ENCODE results near the gene DLG2.

The DLG2 gene

GRCh38 chr11:84837402-84838069, 789.6 kb downstream of the DLG2 start:
- Mint-ChIP-seq H3K9me3 (no peaks in the 10 kb centered on the region), H3K36me3 (ENCODE audit: low read depth) (no peaks in the 10 kb centered on the region), H3K27me3 (ENCODE audit: low read depth) (no peaks in the 10 kb centered on the region)

GRCh38 chr11:84836371-84836770, 790.8 kb downstream of the DLG2 start:
- Mint-ChIP-seq H3K4me1 (peaks cover under 1% of the 10 kb centered on the region), H3K27ac (no peak overlapping the region), H3K4me3 (no peak overlapping the region), H3K27me3 (ENCODE audit: low read depth) (no peaks in the 10 kb centered on the region), H3K9me3 (no peaks in the 10 kb centered on the region), H3K36me3 (ENCODE audit: low read depth) (no peaks in the 10 kb centered on the region)
- TF ChIP-seq CTCF (IDR thresholded peaks at IDR 0.05; ENCODE audit: unreplicated experiment in 3 of 3), result no peak

More at GRCh38 chr11:84837402-84838069, 789.6 kb downstream of the DLG2 start:
- no peak overlapping the region for H3K4me3 Mint-ChIP-seq
- no peak for TF ChIP-seq CTCF (IDR thresholded peaks at IDR 0.05; ENCODE audit: unreplicated experiment in 3 of 3)
- H3K27ac Mint-ChIP-seq, result no peak overlapping the region
- no peaks in the 10 kb centered on the region for H3K4me1 Mint-ChIP-seq

GRCh38 chr11:84833488-84834088, 793.6 kb downstream of the DLG2 start:
- TF ChIP-seq CTCF (IDR thresholded peaks at IDR 0.05; ENCODE audit: unreplicated experiment in 3 of 3), result no peak
- H3K4me3 Mint-ChIP-seq, result no peak overlapping the region
- peaks cover 6% of the 10 kb centered on the region for H3K4me1 Mint-ChIP-seq
- H3K36me3 Mint-ChIP-seq (ENCODE audit: low read depth), result no peaks in the 10 kb centered on the region
- no peaks in the 10 kb centered on the region for H3K27me3 Mint-ChIP-seq (ENCODE audit: low read depth)
- H3K27ac Mint-ChIP-seq, result peak overlapping the region in 2 of 3 experiments; percentile 5 to 16
- H3K9me3 Mint-ChIP-seq, result no peaks in the 10 kb centered on the region

- no peaks in the 10 kb centered on the region for H3K27me3 Mint-ChIP-seq (ENCODE audit: low read depth)
- no peaks in the 10 kb centered on the region for H3K9me3 Mint-ChIP-seq
- H3K4me1 Mint-ChIP-seq, result peaks cover 12% of the 10 kb centered on the region
- no peak for TF ChIP-seq CTCF (IDR thresholded peaks at IDR 0.05; ENCODE audit: unreplicated experiment in 3 of 3)
- H3K27ac Mint-ChIP-seq, result peak overlapping the region in 2 of 3 experiments; percentile 4 to 88
- no peak overlapping the region for H3K4me3 Mint-ChIP-seq
- no peaks in the 10 kb centered on the region for H3K36me3 Mint-ChIP-seq (ENCODE audit: low read depth)
Measured at GRCh38 chr11:84830372-84830771, 796.8 kb downstream of the DLG2 start.

GRCh38 chr11:84829162-84829561, 798.0 kb downstream of the DLG2 start:
- Mint-ChIP-seq H3K4me3 (no peak overlapping the region), H3K4me1 (peaks cover 19% of the 10 kb centered on the region), H3K36me3 (ENCODE audit: low read depth) (no peaks in the 10 kb centered on the region), H3K27ac (peak overlapping the region in 2 of 3 experiments; percentile 26 to 45), H3K9me3 (no peaks in the 10 kb centered on the region), H3K27me3 (ENCODE audit: low read depth) (no peaks in the 10 kb centered on the region)
- no peak for TF ChIP-seq CTCF (IDR thresholded peaks at IDR 0.05; ENCODE audit: unreplicated experiment in 3 of 3)

GRCh38 chr11:84828616-84829015, 798.5 kb downstream of the DLG2 start:
- Mint-ChIP-seq H3K4me3 (no peak overlapping the region), H3K27me3 (ENCODE audit: low read depth) (no peaks in the 10 kb centered on the region), H3K27ac (no peak overlapping the region), H3K9me3 (no peaks in the 10 kb centered on the region), H3K36me3 (ENCODE audit: low read depth) (no peaks in the 10 kb centered on the region), H3K4me1 (peaks cover 19% of the 10 kb centered on the region)
- TF ChIP-seq CTCF (IDR thresholded peaks at IDR 0.05; ENCODE audit: unreplicated experiment in 3 of 3), result no peak

All from nephron (organoid).